Measurements from ENCODE around the gene SYCP2L.

SYCP2L gene

DNA sequence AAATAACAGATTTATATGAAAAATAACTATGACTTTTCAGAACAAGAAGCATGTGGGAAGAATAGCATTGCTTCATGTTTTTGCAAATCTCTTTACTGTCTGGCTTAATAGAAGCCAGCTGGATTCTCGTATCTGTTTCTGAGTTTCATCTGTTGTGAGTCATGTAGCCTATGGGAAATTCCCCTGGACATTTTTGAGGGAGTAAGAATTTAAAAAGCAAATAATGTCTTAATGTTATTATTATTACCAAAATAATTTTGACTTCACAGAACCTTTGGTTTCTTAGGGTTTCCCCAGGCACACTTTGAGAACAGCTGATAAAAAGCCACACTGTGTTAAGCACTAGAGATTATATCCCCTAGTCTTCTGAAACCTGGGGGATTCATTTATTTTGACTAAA lies 75.8 kb downstream of the SYCP2L start:
- no peak overlapping the region for H3K4me3 ChIP-seq (replicated peaks; ENCODE audit: low read depth, low read length)
- H3K36me3 ChIP-seq (ENCODE audit: control insufficient read depth, insufficient read depth, low read length), result no peaks in the 10 kb centered on the region
- TF ChIP-seq CTCF (IDR thresholded peaks at IDR 0.05; ENCODE audit: insufficient read depth, low read length, poor library complexity, severe bottlenecking), result no peak
- H3K27me3 ChIP-seq (replicated peaks; ENCODE audit: control insufficient read depth, insufficient read depth, low read length), result no peaks in the 10 kb centered on the region
- DNase-seq (ENCODE audit: extremely low read depth, insufficient read length), result no peak

DNA sequence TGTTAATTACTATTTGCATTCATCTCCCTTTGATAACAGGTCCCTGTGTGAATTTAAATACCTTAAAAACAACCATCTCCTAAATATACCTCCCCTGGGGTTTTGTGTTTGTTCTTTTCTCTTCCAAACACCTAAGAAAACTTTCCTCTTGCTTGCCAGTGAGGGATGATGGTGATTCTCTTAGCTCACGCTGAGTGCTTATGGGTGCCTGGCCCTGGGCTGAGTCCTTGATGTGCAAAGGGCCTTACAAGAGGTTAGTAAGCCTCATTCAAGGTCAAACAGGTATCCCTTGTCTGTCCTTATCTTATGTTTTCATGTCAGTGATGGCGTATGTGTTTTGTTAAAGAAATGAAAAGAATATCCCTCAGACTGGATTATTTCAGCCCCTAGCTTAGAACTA lies 76.3 kb downstream of the SYCP2L start:
- no peak for DNase-seq (ENCODE audit: extremely low read depth, insufficient read length)
- H3K27me3 ChIP-seq (replicated peaks; ENCODE audit: control insufficient read depth, insufficient read depth, low read length), result no peaks in the 10 kb centered on the region
- no peak for TF ChIP-seq CTCF (IDR thresholded peaks at IDR 0.05; ENCODE audit: insufficient read depth, low read length, poor library complexity, severe bottlenecking)
- H3K36me3 ChIP-seq (ENCODE audit: control insufficient read depth, insufficient read depth, low read length), result no peaks in the 10 kb centered on the region
- H3K4me3 ChIP-seq (replicated peaks; ENCODE audit: low read depth, low read length), result no peak overlapping the region

DNA sequence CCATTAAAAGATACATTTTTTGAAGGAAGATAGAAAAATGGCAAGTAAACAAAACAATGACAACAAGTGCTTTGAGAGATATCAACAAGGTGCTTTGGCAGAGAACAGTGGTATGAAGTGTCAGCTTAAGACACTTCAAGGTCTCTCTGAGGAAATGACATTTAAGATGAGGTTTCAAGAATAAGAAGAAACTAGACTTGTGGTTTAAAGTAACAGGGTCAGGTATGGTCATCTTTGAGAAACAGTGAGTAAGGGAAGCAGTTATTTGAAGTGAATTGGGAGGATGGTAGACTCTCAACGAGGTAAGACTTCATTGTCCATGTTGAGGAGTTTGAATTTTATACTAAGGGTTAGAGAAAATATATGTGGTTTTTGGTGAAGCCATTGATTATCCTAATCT lies 77.8 kb downstream of the SYCP2L start:
- DNase-seq (ENCODE audit: extremely low read depth, insufficient read length), result no peak
- TF ChIP-seq CTCF (IDR thresholded peaks at IDR 0.05; ENCODE audit: insufficient read depth, low read length, poor library complexity, severe bottlenecking), result no peak
- H3K4me3 ChIP-seq (replicated peaks; ENCODE audit: low read depth, low read length), result no peak overlapping the region
- no peaks in the 10 kb centered on the region for H3K36me3 ChIP-seq (ENCODE audit: control insufficient read depth, insufficient read depth, low read length)
- peaks cover 2% of the 10 kb centered on the region; the same call in 1 of the 2 replicates for H3K27me3 ChIP-seq (replicated peaks; ENCODE audit: control insufficient read depth, insufficient read depth, low read length)

GRCh38 chr6:10968776-10969175 lies 81.9 kb downstream of the SYCP2L start:
- TF ChIP-seq CTCF (IDR thresholded peaks at IDR 0.05; ENCODE audit: insufficient read depth, low read length, poor library complexity, severe bottlenecking), result no peak
- Histone ChIP-seq H3K4me3 (replicated peaks; ENCODE audit: low read depth, low read length) (no peak overlapping the region), H3K27me3 (replicated peaks; ENCODE audit: control insufficient read depth, insufficient read depth, low read length) (peaks cover 2% of the 10 kb centered on the region; the same call in 1 of the 2 replicates), H3K36me3 (ENCODE audit: control insufficient read depth, insufficient read depth, low read length) (no peaks in the 10 kb centered on the region)
- no peak for DNase-seq (ENCODE audit: extremely low read depth, insufficient read length)

- H3K36me3 ChIP-seq (ENCODE audit: control insufficient read depth, insufficient read depth, low read length), result no peaks in the 10 kb centered on the region
- no peak overlapping the region for H3K4me3 ChIP-seq (replicated peaks; ENCODE audit: low read depth, low read length)
- TF ChIP-seq CTCF (IDR thresholded peaks at IDR 0.05; ENCODE audit: insufficient read depth, low read length, poor library complexity, severe bottlenecking), result no peak
- DNase-seq (ENCODE audit: extremely low read depth, insufficient read length), result no peak
- H3K27me3 ChIP-seq (replicated peaks; ENCODE audit: control insufficient read depth, insufficient read depth, low read length), result peaks cover 2% of the 10 kb centered on the region; the same call in 1 of the 2 replicates
Measured at GRCh38 chr6:10970731-10971130, 83.9 kb downstream of the SYCP2L start.

GRCh38 chr6:10972196-10972595 lies 85.3 kb downstream of the SYCP2L start:
- DNase-seq (ENCODE audit: extremely low read depth, insufficient read length), result no peak

More at GRCh38 chr6:10972196-10972595, 85.3 kb downstream of the SYCP2L start:
- TF ChIP-seq CTCF (IDR thresholded peaks at IDR 0.05; ENCODE audit: insufficient read depth, low read length, poor library complexity, severe bottlenecking), result no peak
- H3K27me3 ChIP-seq (replicated peaks; ENCODE audit: control insufficient read depth, insufficient read depth, low read length), result peaks cover 2% of the 10 kb centered on the region; the same call in 1 of the 2 replicates
- no peaks in the 10 kb centered on the region for H3K36me3 ChIP-seq (ENCODE audit: control insufficient read depth, insufficient read depth, low read length)
- no peak overlapping the region for H3K4me3 ChIP-seq (replicated peaks; ENCODE audit: low read depth, low read length)
